Epithelial cell of proximal tubule (primary cell): ENCODE measurements around the gene TCERG1. TPM values are rescaled to one million over a fixed set of nuclear protein-coding genes. Genes with fewer than 3 reads are reported as not detected.

Experiments used
- DNase-seq: peaks from one replicate; pipeline ENCODE4 v3.0.0-alpha.2; 2011; ENCODE audit warnings: low read depth
- H3K4me3 ChIP-seq: 2 replicates; pipeline ENCODE4 v1.5.1; 2011; ENCODE audit warnings: low read depth, mild to moderate bottlenecking, low read length
- total RNA-seq: library from RNA; depleted of rRNA; stranded (reverse); fragments of >200 nt; gene quantifications from 2 replicates; pipeline ENCODE4 v1.2.3, GENCODE V29; 2015
- TF ChIP-seq, protein P1 (sequence below): conservative IDR thresholded peaks from 2 replicates; pipeline ENCODE4 v1.5.1; 2012; ENCODE audit warnings: low read depth, mild to moderate bottlenecking, low read length

TCERG1 gene
- total RNA-seq, 1 donor from 2014 or later = 43.7 TPM

- DNase-seq = no peak
- TF ChIP-seq, protein P1, sequence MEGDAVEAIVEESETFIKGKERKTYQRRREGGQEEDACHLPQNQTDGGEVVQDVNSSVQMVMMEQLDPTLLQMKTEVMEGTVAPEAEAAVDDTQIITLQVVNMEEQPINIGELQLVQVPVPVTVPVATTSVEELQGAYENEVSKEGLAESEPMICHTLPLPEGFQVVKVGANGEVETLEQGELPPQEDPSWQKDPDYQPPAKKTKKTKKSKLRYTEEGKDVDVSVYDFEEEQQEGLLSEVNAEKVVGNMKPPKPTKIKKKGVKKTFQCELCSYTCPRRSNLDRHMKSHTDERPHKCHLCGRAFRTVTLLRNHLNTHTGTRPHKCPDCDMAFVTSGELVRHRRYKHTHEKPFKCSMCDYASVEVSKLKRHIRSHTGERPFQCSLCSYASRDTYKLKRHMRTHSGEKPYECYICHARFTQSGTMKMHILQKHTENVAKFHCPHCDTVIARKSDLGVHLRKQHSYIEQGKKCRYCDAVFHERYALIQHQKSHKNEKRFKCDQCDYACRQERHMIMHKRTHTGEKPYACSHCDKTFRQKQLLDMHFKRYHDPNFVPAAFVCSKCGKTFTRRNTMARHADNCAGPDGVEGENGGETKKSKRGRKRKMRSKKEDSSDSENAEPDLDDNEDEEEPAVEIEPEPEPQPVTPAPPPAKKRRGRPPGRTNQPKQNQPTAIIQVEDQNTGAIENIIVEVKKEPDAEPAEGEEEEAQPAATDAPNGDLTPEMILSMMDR = no peak
- H3K4me3 ChIP-seq = no peak overlapping the region
Measured at GRCh38 chr5:146410272-146410671, 36.9 kb upstream of the TCERG1 start.

DNA sequence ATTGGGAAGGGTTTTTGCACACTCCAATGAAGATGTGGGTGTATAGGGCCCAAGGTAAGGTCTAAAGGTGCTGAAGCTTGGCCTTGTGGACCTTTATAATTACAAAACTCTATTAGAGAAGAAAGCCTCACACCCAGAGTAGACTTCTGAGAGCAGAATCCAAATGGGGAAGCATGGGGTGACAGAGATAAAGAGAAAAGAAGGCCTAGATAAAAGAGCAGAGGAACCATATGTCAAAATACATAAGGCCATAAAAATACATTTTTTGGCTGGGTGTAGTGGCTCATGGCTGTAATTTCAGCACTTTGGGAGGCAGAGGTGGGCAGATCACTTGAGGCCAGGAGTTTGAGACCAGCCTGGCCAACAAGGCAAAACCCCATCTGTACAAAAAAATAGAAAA is 27.4 kb upstream of the TCERG1 start:
- H3K4me3 ChIP-seq = no peak overlapping the region
- TF ChIP-seq, protein P1 = no peak
- no peak for DNase-seq

GRCh38 chr5:146425023-146425422 is 22.1 kb upstream of the TCERG1 start:
- no peak for DNase-seq
- TF ChIP-seq, protein P1 = no peak
- no peak overlapping the region for H3K4me3 ChIP-seq

GRCh38 chr5:146426305-146426704 is 20.8 kb upstream of the TCERG1 start:
- H3K4me3 ChIP-seq = no peak overlapping the region
- DNase-seq = no peak
- TF ChIP-seq, protein P1 = no peak

- DNase-seq = no peak
- H3K4me3 ChIP-seq = no peak overlapping the region
Measured at GRCh38 chr5:146426853-146427618, 20.1 kb upstream of the TCERG1 start.

DNA sequence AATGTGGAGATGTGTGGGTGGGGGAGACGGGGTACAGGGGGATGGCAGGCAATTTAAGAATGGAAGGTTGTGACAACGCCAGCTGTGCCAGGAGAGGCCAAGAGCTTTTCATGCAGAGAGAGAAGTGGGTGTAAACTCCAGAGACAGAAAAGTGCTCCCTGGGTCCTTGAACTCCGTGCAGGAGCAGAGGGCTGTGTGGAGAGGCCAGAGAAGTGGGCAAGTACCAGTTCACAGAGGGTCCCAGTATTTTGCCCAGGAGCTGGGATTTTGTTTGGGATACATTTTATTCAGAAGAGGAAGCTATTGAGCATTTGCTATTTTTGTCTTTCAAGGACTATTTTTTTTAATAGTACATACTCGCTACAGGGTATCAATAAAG is 19.5 kb upstream of the TCERG1 start:
- DNase-seq = no peak
- TF ChIP-seq, protein P1 = no peak
- H3K4me3 ChIP-seq = no peak overlapping the region

More at GRCh38 chr5:146426853-146427618, 20.1 kb upstream of the TCERG1 start:
- TF ChIP-seq, protein P1 = peak; percentile 71

DNA sequence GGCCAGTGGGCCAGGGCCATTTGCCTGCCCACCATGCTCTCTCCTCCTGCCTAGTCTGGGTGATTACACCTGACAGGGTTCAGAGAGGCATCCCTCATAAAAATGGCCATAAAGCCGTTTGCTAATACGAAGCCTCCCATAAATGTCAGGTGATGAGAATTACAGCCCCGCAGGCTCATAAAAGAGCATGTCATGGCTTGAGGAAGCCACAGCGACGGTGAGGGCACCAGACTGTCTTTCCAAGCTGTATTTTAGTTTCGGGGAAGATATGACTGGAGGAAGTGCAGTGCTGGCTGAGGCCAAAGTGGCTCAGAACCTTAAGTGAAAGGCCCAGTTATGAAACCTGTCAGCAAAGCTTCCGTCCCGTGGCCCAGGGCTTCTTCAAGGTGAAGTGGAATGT is 18.5 kb upstream of the TCERG1 start:
- TF ChIP-seq, protein P1 = no peak
- no peak overlapping the region for H3K4me3 ChIP-seq
- DNase-seq = no peak
